Measurements from ENCODE around the gene SEMA4D.

DNA sequence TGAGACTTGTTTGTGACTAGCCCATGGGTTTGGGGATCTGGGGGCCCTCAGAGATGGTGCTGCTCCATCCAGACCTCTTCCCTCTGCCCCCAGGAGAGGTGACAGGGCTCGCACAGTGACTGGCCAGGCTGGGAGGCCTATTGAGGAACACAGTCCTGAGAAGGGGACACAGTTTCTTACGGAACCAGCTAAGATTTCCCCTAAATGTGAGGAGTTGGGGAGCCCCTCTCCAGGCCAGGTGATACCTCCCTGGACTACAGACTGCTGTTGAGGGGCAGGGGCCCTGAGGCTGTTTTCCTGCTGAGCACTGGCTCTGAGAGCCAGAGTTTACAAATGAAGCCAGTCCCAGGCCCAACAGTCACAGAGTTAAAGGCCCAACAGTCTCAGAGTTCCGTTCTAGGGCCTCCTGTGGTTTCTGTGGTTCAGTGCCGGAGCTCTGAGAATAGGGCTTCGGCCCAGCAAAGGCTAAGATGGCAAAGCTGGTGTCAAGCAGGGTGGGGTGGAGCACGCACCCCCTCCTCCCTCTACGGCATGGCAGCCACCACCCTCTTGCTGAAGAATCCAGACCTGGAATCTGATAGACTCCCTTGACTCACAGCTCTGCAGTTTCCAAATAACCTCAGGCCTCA lies 1.1 kb upstream of the SEMA4D start:
- TF ChIP-seq, protein P1, sequence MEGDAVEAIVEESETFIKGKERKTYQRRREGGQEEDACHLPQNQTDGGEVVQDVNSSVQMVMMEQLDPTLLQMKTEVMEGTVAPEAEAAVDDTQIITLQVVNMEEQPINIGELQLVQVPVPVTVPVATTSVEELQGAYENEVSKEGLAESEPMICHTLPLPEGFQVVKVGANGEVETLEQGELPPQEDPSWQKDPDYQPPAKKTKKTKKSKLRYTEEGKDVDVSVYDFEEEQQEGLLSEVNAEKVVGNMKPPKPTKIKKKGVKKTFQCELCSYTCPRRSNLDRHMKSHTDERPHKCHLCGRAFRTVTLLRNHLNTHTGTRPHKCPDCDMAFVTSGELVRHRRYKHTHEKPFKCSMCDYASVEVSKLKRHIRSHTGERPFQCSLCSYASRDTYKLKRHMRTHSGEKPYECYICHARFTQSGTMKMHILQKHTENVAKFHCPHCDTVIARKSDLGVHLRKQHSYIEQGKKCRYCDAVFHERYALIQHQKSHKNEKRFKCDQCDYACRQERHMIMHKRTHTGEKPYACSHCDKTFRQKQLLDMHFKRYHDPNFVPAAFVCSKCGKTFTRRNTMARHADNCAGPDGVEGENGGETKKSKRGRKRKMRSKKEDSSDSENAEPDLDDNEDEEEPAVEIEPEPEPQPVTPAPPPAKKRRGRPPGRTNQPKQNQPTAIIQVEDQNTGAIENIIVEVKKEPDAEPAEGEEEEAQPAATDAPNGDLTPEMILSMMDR (IDR thresholded peaks at IDR 0.05 in 4 of 5, conservative IDR thresholded peaks at IDR 0.05 in 1 of 5) = no peak
- no peak for TF ChIP-seq POLR2A (IDR thresholded peaks at IDR 0.05)

Measured in gastrocnemius medialis (tissue), 4 donors.